ENCODE results near the gene IL7R.
"Not testable (repeated sequence)": the region's sequence is repeated elsewhere in the genome, so short reads cannot be mapped to it uniquely, and the experiment has no call there.

IL7R gene

DNA sequence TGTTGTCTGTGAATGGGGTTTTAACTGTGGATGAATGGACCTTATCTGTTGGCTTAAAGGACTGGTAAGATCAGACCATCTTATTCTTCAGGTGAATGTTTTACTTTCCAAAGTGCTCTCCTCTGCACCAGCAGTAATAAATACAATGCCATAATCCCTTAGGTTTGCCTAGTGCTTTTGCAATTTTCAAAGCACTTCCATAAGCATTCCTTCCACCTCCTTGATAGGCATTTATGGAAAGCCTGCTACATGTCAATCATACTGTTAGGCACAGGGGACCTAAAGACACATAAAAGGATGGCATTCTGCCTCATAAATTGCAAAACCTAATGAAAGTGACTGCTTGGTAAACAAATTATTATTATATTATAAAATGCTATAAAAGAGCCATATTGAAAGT, 21.4 kb downstream of the IL7R start:
- peak in 1 of 3 donors; percentile 17 for DNase-seq

DNA sequence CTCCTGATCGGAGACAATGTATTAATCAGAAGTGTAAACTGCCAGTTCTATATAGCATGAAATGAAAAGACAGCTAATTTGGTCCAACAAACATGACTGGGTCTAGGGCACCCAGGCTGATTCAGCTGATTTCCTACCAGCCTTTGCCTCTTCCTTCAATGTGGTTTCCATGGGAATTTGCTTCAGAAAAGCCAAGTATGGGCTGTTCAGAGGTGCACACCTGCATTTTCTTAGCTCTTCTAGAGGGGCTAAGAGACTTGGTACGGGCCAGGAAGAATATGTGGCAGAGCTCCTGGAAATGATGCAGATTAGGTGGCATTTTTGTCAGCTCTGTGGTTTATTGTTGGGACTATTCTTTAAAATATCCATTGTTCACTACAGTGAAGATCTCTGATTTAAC, 22.4 kb downstream of the IL7R start:
- no peak for DNase-seq

GRCh38 chr5:35879649-35880048, 23.0 kb downstream of the IL7R start:
- DNase-seq, result no peak

GRCh38 chr5:35880156-35880555, 23.5 kb downstream of the IL7R start:
- no peak for DNase-seq

GRCh38 chr5:35881758-35882157, 25.1 kb downstream of the IL7R start:
- DNase-seq, result no peak

GRCh38 chr5:35884191-35884769, 27.6 kb downstream of the IL7R start:
- peak; percentile 83 to 96 (median 90) for DNase-seq

GRCh38 chr5:35884773-35885172, 28.1 kb downstream of the IL7R start:
- DNase-seq, result no peak

GRCh38 chr5:35886381-35886780, 29.7 kb downstream of the IL7R start:
- DNase-seq, result no peak

DNA sequence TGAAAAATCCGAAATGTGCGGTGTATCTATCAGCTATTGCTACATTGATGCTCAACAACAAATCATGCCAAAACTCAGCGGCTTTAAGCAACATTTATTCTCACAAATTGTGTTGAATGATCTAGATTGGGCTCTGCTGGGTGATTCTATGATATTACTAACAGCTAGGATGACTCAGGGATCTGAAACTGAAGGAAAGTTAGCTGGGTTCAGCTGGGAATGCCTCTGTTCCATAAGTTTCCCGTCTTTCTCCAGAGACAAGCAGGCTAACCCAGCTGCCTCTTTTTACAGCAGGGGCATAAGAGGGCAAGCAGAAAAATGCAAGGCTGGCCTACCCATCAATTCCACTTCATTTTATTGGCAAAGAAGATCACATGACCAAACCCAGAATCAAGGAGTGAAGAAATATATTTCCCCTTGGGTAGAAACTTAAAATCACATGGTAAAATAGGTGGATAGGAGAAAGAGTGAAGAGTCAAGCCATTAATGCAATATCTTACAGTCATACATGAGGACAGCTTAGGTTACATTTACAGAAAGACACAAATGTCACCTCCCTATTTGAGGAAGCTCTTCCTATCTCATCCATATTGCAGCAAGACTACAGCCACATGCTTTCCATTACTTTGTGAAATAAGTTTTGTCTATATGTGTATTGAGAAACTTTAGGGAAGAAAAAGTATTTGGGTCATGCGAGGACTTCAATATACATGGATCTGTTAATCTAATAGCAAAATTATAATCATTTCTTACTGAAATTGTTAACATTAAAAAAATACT, 30.8 kb downstream of the IL7R start:
- DNase-seq, result peak; percentile 29 to 60 (median 52)

DNA sequence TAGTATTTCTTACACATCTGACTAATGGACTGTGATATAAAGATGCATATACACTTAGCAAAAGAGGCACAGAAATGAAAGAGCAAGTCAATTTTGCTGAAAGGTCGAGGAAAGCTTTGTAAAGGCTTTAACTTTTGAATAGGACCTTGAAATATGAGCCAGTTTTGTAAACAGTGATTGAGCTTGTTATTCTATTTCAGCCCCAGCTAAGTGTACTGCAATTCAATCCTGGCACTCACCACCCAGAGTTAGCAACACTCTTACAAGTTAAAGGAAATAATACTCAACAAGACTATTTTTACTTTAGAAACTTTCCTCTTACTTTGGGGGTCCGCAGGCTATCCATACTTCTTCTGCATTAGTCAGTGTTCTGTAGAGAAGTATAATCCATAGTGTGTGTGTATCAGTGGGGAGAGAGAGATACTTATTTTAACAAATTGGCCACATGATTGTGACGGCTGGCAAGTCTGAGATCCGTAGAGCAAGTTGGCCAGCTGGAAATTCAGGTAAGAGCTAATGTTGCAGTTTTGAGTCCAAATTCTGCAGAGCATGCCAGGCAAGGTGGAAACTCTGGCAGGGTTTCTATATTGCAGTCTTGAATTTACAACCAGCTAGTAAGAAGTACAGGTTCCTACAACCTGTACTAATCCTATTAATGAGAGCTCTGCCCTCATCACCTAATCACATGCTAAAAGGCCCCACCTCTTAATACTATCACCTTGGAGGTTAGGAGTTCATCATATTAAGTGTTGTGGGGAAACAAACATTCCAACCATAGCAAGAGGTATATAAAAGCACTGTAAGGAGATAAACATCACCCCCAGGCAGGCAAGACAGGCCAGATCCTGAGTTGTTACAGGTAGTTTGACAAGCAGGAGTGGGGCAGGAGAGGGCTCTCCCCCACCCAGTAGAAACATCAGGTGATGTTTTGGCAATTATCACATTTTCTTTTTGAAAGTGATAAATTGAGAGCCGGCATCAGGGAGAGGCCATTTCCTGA, 33.6 kb downstream of the IL7R start:
- no peak for DNase-seq

GRCh38 chr5:35892799-35893198, 36.1 kb downstream of the IL7R start:
- not testable (repeated sequence) for DNase-seq

DNA sequence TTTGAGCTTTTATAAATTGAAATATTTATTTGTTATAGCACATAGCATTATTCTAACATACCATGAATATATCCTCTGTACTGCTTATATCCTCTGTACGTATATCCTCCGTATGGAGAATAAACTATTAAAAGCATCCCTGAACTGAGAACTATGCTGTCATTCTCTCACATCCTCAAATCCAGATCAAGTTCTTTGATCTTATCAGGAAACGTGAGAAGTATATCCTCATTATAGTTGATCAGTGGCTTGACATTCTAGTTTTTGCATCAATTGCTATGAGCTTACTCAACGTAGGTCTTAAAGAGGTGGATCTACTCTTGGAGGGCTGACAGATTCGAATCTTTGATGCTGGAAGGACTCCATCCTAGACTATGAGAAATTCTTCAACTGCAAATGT, 37.4 kb downstream of the IL7R start:
- no peak for DNase-seq

GRCh38 chr5:35898952-35899660, 42.4 kb downstream of the IL7R start:
- DNase-seq, result no peak

DNA sequence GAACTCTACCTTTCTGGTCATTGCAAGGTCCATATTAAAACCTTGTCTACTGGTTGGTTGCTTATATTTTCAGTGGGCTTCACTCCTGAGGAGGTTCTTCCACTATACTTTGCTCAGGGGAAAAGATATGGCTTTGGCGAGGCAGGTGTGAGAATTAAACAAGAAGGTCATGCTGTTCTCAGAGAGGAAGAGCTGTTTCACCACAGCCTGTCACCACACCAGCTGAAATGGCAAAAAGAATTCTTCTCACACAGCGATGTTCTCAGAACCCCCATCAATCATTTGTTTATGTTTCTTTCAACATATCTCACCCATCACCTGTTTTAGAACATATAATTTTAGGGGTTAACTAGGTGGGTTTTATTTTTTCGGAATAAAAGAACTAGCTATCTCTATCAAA, 43.1 kb downstream of the IL7R start:
- DNase-seq, result no peak

GRCh38 chr5:35900972-35901695, 44.4 kb downstream of the IL7R start:
- no peak for DNase-seq

GRCh38 chr5:35902046-35902672, 45.5 kb downstream of the IL7R start:
- DNase-seq, result peak in 2 of 3 donors; percentile 35 to 39

GRCh38 chr5:35903631-35904203, 47.0 kb downstream of the IL7R start:
- no peak for DNase-seq

DNA sequence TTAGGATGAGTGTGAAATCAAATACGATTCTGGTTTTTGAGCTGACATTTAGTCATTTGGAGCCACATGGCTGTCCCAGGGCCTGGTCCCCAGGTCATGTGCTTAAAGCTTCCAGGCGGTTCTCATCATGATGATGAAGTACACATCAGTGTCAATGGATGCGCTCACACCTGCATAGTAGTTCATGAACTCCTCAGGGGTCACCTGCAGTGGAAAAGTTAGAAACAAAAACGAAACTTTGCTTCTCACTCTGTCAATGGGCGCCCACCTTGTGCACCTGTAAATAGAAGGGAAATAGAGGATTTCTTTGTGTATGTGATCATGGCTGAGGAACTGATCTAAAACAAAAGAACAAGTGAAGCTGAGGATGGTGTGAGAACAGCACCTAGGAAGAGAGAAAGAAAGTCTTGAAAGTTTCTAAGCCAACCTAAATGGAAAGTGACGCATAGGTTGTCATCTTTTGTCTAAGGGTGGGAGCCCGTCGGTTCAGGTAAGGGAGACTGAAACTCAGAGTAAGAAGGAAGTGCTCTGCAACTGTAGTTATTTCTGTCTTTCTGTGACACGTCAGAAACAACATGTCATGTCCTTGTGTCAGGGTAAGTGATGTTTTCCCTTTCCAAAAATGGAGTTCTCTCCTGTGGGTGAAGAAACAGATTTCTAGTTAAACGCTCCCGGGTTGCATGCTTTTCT, 47.9 kb downstream of the IL7R start:
- no peak for DNase-seq

GRCh38 chr5:35908228-35908627, 51.5 kb downstream of the IL7R start:
- DNase-seq, result no peak

DNA sequence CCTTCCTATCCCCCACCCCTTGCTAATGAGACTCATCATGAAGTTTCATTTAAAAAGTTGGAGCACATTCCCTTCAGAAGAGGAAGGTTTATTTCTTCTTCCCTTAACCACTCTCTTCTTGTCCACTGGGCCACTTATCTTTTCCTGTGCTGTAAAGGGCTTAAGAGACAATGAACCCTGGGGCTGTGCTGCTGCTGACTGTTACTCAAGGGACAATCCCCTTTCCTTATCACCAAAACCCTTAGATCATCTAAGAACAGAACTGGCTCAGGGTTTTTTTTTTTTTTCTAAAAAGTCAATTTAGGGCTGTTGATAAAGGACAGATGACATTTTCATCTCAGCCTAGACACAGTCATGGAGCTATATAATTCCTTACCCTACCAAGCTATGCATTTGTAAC, 52.1 kb downstream of the IL7R start:
- DNase-seq, result no peak

- DNase-seq, result no peak
These were observed 62.5 kb downstream of the IL7R start for GRCh38 chr5:35919191-35919590.
